GM19397 (cell line): ENCODE results near the gene NAA35.
"Not testable (repeated sequence)": the region's sequence is repeated elsewhere in the genome, so short reads cannot be mapped to it uniquely, and the experiment has no call there.

Experiments
- ATAC-seq: cut with Tn5 transposase; IDR thresholded peaks from one replicate; pipeline ENCODE4 v1.9.1; 2021; ENCODE audit warnings: mild to moderate bottlenecking, moderate library complexity; ENCODE audit not compliant: unreplicated experiment

Gene NAA35

DNA sequence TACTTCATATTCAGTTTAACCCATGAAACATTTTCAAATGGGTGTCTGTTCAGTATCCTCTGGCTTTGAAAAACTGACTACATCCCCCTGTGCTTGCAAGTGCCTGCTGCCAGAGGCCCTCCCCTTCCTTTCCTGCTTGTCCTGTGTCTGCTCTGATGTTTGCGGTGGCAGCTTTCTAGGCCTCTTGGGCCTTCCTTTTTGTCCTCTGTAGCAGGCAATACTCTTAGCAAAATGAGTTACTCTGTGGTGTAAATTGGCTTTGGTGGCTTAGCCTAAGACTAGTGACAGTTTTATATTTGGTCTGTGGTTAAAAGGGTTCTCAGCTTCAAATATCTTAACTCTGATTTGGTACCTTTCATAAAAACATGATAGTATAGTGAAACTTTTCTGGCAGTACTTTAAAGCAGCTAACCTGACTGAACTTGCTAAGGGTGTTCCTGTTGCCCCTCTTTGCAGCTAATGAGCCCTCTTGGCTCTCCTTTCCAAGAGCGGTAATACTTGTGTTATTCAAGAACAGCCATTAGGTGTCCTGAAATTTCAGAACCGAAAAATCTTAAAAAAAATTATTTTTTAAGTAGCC, 81.8 kb downstream of the NAA35 start:
- no peak for ATAC-seq

GRCh38 chr9:86027767-86028166, 86.8 kb downstream of the NAA35 start:
- no peak for ATAC-seq

DNA sequence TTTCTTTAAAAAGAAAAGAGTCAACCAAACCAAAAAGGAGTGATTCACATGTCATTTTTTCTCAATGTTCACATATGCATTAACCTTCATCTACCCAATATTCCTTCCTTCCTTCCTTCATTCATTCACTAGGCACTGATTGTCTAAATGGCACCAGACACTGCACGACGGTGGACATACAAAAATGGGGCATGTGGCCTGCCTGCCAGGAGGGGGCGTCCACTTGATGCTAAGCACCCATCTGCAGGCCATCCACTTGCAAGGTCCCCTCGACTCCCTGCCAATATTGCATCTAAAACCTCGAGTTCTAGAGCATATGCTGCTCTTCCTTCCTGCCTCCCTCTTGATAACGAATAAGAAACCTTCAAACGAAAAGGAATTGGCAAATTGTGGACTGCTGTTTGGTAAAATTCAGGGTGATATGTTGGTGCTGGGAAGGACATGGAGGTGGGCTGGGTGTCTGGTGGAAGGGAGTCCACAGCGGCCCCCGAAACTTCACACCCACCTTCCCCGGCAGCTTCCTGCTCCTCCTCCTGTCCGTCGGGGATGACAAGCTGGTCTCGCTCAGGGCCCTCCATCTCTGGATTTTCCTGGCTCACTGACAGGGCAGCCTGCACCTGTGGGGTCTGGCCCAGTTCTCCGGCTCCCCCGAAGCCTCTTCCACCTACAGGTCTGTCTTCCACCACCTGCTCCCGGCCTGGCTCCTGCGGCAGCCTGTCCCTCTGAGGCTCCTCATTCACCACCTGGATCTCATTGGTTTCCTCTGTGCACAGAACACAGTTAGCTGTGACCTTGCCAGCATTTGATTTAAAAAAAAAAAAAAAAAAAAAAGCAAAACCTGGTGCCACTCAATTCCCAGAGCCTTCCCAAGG, 94.2 kb downstream of the NAA35 start:
- ATAC-seq: no peak

- ATAC-seq: no peak
Observed at GRCh38 chr9:86035827-86036440, 95.0 kb downstream of the NAA35 start.

DNA sequence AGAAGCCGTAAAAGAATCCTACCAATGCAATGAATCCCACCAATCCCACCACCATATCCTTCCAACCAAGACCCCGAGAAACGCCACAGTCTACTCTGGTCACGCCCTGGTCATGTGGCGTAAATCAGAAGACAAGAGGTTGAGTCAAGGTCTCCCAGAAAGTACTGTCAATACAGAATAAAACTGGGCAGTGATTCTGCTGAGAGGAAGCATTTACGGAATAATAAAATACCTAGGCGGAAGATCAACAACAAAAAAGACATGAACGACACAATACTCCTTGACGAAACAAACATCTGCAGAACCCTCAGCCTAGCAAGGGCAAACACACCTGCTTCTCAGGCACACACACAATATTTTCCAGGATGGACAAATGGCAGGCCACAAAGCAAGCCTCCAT, 95.6 kb downstream of the NAA35 start:
- ATAC-seq: no peak

DNA sequence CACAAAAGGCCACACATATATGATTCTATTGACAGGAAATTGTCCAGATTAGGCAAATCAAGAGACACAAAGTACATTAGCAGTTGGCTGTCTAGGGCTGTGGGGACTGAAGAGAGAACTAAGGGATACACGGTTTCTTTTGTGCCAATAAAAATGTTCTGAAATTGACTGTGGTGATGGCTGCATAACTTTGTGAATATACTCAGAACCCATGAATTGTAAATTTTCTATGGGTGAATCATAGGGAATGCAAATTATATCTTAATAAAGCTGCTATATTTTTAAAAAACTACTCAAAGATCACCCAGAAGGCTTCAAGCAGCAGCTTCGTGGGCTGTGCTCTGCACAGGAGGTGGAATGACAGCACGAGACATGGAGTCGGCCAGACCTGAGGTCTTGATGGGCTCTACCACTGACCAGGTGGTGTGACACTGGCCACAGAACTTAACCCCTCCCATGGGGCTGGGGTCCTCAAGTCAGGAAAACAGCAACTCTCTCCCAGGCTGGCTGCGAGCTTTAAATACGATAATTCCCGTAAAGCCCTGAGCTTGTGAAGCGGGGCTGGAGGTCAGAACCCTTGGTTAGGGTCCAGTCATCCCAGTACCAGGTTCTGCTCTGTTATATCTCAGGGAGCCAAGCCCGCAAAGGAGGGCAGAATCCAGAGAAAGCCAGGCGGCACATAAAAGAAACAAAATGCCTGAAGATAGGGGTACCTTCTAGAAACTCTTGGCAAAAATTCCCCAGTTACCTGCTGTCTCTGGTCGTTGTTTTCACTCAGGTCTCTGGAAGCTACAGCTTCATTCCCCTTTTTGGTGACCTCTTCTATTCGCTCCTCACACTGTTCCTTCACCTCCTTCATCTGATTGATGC, 99.3 kb downstream of the NAA35 start:
- no peak for ATAC-seq

GRCh38 chr9:86040861-86041155, 99.9 kb downstream of the NAA35 start:
- no peak for ATAC-seq

GRCh38 chr9:86041311-86041741, 100.4 kb downstream of the NAA35 start:
- ATAC-seq: no peak

- no peak for ATAC-seq
Observed at GRCh38 chr9:86042199-86042978, 101.4 kb downstream of the NAA35 start.

DNA sequence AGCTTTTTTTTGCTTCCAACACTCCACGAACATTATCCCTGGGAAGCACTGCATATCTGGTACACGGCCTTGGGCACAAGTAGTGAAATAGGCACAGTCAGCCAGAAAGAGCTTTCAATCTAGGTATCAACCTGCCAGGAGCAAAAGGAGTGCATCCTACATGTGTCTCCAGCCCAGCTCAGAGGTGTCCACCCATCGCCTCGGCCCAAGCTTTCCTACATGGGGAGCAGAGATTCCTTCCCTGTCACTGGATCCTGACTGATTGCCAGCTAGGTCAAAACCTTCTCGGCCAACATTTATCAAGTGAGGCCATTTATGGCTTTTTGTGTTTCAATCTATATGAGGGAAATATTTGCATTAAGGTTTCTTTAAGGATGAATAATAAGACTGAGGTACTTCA, 102.6 kb downstream of the NAA35 start:
- no peak for ATAC-seq

DNA sequence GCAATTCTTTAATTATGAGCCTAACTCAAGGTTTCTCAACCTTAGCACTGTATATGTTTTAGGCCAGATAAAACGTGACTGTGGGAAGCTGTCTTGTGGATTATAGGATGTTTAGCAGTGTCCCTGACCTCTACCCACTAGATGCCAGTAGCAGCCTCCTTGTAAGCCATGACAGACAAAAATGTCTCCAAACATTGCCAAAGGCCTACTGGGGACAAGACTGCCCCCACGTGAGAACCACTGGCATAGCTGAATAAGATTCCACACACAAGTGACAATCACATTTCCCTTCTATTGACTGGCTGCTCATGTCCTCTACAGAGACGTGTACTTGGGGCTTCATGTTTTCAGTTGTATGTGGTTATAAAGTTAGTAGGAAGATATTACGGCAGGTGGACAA, 103.1 kb downstream of the NAA35 start:
- ATAC-seq: no peak

DNA sequence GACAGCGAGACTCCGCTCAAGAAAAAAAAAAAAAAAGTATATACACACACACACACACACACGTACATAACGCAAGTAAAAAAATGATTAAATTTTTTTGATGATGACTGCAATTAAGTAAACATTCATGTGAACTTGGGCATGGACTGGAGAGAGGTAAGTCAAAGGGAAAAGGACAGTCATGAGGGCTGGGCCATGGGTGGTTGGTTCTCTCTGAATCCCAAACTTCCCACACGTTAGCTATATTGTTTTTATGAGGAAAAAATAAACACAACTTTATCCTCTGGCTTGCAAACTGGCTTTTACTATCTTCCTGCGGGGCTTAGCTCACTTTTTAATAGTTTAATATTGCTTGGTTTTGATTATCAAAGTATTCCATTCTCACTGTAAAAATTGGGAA, 104.7 kb downstream of the NAA35 start:
- ATAC-seq: no peak

- no peak for ATAC-seq
Observed at GRCh38 chr9:86046071-86046636, 105.2 kb downstream of the NAA35 start.

- ATAC-seq: no peak
Observed at GRCh38 chr9:86046930-86047341, 106.0 kb downstream of the NAA35 start.

GRCh38 chr9:86047361-86047760, 106.4 kb downstream of the NAA35 start:
- ATAC-seq: no peak

DNA sequence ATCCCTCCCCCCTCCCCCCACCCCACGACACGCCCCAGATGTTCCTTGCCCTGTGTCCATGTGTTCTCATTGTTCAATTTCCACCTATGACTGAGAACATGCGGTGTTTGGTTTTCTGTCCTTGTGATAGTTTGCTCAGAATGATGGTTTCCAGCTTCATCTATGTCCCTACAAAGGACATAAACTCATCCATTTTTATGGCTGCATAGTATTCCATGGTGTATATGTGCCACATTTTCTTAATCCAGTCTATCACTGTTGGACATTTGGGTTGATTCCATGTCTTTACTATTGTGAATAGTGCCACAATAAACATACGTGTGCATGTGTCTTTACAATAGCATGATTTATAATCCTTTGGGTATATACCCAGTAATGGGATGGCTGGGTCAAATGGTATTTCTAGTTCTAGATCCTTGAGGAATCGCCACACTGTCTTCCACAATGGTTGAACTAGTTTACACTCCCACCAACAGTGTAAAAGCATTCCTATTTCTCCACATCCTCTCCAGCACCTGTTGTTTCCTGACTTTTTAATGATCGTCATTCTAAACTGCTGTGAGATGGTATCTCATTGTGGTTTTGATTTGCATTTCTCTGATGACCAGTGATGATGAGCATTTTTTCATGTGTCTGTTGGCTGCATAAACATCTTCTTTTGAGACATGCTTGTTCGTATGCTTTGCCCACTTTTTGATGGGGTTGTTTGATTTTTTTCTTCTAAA, 107.2 kb downstream of the NAA35 start:
- not testable (repeated sequence) for ATAC-seq

DNA sequence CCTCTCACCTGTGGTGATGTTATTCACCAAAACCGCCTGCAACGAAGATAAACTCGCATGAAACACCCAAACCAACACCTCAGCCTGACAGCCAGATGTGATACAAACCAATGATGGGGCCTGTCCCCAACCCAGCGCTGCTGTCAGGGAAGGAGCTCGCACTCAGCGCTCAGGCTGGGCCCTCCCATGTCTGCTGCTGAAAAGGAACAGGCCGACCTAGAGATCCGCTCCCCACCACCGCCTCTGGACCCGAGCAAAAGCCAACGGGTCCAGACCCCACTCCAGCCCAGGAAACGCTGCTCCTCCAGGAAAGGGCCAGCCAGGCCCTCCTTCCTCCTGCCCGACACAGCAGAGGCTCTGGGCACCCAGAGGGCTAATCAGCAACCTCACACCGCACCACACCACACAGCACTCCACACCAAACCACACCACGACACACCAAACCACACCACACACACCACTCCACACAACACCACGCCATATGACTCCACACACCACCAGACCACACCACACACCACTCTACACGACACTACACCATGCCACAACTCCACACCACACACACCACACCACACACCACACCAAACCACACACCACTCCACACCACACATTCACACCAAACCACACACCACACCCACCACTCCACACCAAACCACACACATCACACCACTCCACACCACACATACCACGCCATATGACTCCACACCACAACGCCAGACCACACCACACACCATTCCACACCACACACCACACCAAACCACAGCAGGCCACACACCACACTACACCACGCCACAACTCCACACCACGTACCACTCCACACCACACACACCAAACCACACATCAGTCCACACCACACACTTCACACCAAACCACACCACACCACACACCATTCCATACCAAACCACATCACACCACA, 111.9 kb downstream of the NAA35 start:
- ATAC-seq: no peak

- ATAC-seq: no peak
Observed at GRCh38 chr9:86054695-86055094, 113.7 kb downstream of the NAA35 start.
